Retinal pigment epithelial cell (primary cell): ENCODE measurements around the gene UTP18.

Experiments used
- DNase-seq: peaks from one replicate; pipeline ENCODE4 v3.0.0-alpha.2; 2010; ENCODE audit warnings: low read depth
- H3K4me3 ChIP-seq: 2 replicates; pipeline ENCODE4 v1.5.1; 2011; ENCODE audit warnings: mild to moderate bottlenecking, low read length, control low read depth, moderate library complexity
- TF ChIP-seq, protein P1 (sequence below): conservative IDR thresholded peaks from 2 replicates; pipeline ENCODE4 v1.5.1; 2011; ENCODE audit warnings: low read depth, low read length, control low read depth, inconsistent platforms

UTP18 gene

GRCh38 chr17:51245535-51245934 lies 14.8 kb upstream of the UTP18 start:
- no peak overlapping the region for H3K4me3 ChIP-seq
- DNase-seq = no peak
- TF ChIP-seq, protein P1, sequence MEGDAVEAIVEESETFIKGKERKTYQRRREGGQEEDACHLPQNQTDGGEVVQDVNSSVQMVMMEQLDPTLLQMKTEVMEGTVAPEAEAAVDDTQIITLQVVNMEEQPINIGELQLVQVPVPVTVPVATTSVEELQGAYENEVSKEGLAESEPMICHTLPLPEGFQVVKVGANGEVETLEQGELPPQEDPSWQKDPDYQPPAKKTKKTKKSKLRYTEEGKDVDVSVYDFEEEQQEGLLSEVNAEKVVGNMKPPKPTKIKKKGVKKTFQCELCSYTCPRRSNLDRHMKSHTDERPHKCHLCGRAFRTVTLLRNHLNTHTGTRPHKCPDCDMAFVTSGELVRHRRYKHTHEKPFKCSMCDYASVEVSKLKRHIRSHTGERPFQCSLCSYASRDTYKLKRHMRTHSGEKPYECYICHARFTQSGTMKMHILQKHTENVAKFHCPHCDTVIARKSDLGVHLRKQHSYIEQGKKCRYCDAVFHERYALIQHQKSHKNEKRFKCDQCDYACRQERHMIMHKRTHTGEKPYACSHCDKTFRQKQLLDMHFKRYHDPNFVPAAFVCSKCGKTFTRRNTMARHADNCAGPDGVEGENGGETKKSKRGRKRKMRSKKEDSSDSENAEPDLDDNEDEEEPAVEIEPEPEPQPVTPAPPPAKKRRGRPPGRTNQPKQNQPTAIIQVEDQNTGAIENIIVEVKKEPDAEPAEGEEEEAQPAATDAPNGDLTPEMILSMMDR = no peak

DNA sequence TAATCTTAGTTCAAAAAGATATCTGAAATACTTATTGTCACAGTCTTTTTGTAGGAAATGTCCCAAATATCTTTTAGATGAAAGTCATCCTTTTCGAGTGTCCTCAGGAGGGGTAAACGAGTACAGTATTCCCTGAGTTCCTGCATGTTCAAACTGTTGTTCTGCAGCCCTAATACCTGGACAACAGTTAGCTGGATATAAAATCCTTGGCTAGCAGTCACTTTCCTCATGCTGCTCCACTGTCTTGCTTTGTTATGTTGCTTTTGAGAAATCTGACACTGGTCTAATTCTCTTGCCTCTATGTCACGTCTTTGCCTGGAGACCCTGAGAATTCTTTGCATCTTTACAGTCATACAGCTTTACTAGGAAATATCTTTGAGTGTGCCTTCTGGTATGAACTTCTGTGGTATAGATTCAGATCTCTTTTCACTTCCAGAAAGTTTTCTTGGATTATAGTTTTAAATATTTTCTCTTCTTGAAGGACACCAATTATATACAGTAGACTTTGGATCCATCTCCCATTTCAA lies 10.0 kb upstream of the UTP18 start:
- TF ChIP-seq, protein P1 = no peak

DNA sequence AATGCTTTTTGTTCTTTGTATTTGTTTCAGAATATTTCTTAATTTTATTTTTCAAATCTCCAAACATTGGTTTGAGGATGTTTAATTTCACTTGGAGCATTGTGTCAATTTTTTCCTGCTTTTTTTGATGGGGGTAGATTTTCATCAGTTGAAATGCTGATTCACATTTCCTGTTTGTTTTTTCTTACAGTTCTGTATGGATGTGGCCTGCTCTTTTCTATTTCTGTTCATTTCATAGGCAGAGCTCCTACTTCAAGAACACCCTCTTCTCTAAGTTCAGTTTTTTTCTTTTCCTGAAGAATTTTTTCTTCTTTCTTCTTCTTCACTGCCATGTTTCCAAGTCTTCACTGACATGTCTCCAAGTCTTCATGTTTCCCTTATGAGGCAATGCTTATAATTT lies 9.3 kb upstream of the UTP18 start:
- H3K4me3 ChIP-seq = no peak overlapping the region
- TF ChIP-seq, protein P1 = no peak
- DNase-seq = no peak

More for the DNA sequence above, 10.0 kb upstream of the UTP18 start:
- H3K4me3 ChIP-seq = no peak overlapping the region
- no peak for DNase-seq

- TF ChIP-seq, protein P1 = no peak
- no peak overlapping the region for H3K4me3 ChIP-seq
- no peak for DNase-seq
Observed at GRCh38 chr17:51255673-51256072, 4.7 kb upstream of the UTP18 start.

- no peak overlapping the region for H3K4me3 ChIP-seq
- TF ChIP-seq, protein P1 = no peak
- DNase-seq = no peak
Observed at GRCh38 chr17:51256101-51256500, 4.2 kb upstream of the UTP18 start.

DNA sequence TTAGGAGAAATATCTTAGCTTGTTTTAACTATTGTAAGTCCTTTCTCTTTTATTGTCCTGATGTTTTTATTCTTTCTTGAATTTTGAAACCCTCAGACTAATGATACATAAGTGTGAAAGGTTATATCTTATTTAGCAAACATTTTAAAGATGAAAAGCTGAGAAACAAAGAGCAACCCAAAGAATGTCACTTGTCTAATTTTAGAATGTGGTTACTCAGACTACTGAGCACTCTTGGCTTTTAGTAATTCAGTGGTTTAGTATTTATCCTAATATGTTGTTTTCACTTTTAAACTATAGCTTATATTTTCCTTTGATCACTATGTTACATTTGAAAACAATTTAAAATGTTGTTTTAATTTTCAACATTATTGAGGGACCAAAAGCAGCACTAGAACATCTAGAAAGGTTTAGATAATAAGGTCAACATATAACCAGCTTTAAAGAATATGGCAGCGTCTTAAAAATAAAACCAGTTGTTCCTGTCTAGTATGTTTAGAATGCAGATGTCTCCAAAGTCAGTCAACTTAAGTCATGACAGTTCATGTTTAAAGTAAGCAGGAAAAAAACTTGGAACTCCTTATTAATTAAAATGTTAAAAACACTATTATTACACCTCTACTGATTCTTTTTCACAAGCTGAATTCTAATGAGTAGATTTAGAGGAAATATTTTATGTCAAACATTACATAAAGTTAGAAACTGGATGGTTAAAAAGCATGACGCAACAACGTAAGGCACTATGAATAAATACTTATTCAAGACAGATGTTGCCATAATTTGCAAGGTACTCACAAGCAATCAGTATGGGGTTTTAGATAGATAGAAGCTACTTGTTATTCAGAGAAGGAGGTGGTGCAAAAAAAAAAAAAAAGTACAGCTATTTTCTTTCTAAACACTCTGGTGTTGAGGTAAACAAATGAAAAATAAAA lies 2.9 kb upstream of the UTP18 start:
- H3K4me3 ChIP-seq = no peak overlapping the region
- DNase-seq = no peak
- TF ChIP-seq, protein P1 = no peak
